HT1080 (cell line): ENCODE results near the gene PIK3R2. TPM values are rescaled to one million over a fixed set of nuclear protein-coding genes. Genes with fewer than 3 reads are reported as not detected.

Experiments
- DNase-seq: peaks from one replicate; pipeline ENCODE4 v3.0.0-alpha.2; 2015; ENCODE audit warnings: low read depth
- total RNA-seq: library from RNA; depleted of rRNA; stranded (reverse); fragments of >200 nt; shearing (Covaris generic); gene quantifications from 2 replicates; pipeline ENCODE4 v1.2.3, GENCODE V29; 2014

The PIK3R2 gene
- total RNA-seq, 1 experiment from 2014 or later = 21.1 TPM

DNA sequence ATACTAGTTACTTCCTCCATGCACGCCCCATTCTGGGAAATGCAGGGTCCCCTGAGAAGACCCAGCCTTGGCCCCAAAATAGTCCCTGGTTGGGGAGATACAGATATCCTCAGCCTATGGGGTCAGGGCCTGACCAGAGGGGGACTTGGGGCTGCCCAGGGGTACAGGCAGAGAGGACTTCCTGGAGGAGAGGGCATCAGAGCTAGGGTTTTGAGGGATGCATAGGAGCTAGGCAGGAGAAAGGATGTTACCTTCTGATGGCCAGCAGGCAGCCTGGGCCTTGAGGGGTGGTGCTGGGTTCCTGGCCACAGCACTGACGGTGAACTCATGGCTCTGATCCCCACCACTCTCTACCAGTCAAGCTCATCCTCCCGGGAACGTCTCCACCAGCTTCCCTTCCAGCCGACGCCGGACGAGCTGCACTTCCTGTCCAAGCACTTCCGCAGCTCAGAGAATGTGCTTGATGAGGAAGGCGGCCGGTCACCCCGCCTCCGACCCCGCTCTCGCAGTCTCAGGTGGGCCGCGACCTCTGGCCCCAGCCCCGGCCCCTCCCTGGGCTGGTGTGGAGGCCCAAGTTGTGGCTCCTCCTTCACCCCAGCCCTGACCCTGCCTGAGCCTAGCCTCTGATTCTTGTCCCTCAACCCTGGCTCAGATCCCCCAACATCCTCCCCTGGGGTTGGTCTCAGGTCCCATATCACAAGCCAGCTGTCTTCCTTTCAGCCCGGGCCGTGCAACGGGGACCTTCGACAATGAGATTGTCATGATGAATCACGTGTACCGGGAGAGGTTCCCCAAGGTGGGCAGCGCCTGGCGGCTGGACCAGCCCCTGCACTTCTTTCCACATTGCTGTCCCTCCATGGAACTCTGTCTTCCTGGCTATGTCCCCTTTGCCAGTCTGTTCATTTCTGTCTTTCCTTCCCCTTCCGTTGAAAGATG lies 29.8 kb upstream of the PIK3R2 start:
- no peak for DNase-seq

- no peak for DNase-seq
These were observed 29.1 kb upstream of the PIK3R2 start for GRCh38 chr19:18123819-18124218.

- no peak for DNase-seq
These were observed 26.9 kb upstream of the PIK3R2 start for GRCh38 chr19:18126097-18126496.

- DNase-seq = peak; percentile 76
These were observed 24.9 kb upstream of the PIK3R2 start for GRCh38 chr19:18128044-18128443.

DNA sequence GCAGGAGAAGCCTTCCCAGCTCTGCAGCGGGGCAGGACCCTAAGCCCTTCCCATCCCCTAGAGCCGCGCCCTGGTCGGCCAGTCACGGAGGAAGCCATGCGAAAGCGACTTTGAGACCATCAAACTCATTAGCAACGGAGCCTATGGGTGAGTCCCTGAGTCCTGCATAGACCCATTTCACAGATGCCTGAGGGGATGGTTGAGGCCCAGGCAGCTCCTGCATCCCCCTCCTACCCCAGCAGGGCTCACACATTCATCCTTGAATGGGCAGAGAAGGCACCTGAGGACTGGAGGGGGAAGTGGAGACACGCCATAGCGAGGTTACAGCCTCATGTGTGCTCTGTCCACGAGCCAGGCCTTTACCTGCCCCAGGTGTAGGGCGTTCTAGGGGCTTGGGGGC lies 24.2 kb upstream of the PIK3R2 start:
- DNase-seq = no peak

GRCh38 chr19:18130523-18131242 lies 22.3 kb upstream of the PIK3R2 start:
- DNase-seq = no peak

GRCh38 chr19:18131841-18132596 lies 20.9 kb upstream of the PIK3R2 start:
- DNase-seq = no peak

- no peak for DNase-seq
These were observed 17.0 kb upstream of the PIK3R2 start for GRCh38 chr19:18135712-18136584.

GRCh38 chr19:18137242-18137641 lies 15.7 kb upstream of the PIK3R2 start:
- no peak for DNase-seq

DNA sequence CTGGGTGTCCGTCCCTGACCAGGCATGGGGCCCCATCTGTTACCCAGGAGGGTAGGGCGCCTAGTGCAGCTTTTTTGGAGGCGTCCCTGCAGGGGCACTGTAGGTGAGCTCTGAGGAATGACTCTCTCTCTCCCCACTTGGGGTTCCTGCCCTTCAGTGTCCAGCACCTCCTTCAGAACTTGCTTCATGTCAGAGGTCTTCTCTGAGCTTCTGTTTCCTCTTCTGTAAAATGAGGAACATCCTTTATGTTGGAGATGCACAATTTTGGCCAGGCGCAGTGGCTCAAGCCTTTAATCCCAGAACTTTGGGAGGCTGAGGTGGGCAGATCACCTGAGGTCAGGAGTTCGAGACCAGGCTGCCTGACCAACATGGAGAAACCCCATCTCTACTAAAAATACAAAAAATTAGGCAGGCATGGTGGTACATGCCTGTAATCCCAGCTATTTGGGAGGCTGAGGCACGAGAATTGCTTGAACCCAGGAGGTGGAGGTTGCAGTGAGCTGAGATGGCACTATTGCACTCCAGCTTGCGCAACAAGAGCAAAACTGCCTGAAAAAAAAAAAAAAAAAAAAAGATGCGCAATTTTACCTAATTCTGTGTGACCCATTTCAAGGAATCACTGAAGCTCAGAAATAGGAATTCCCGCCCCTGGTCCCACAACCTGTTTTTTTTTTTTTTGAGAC lies 15.2 kb upstream of the PIK3R2 start:
- DNase-seq = no peak

DNA sequence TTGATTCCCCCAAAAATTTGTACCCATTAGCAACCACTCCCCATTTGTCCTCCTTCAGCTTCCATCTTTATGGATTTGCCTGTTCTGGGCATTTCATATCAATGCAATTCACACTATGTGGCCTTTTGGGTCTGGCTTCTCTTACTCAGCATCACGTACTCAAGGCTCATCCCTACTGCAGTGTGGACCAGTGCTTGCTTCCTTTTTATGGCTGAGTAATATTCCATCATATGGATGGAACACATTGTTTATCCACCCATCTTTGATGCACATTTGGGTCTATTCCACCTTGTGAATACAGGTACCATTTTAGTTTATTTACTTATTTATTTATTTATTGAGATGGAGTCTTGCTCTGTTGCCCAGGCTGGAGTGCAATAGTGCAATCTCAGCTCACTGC lies 12.5 kb upstream of the PIK3R2 start:
- DNase-seq = no peak

- DNase-seq = no peak
These were observed 11.9 kb upstream of the PIK3R2 start for GRCh38 chr19:18141031-18141430.

GRCh38 chr19:18143902-18144301 lies 9.1 kb upstream of the PIK3R2 start:
- no peak for DNase-seq

DNA sequence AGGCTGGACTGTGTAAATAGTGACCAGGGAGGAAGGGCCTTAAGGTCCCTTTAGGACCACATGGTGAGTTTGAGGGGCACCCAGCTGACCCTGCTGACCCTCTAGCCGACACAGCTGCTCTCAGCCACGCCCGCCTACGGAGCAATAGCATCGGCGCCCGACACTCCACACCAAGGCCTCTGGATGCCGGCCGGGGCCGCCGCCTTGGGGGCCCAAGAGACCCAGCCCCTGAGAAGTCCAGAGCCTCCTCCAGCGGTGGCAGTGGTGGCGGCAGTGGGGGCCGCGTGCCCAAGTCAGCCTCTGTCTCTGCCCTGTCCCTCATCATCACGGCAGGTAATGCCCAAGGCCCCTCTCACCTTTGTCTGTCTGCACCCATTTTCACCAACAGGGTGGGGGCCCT lies 8.6 kb upstream of the PIK3R2 start:
- no peak for DNase-seq

GRCh38 chr19:18144906-18145305 lies 8.1 kb upstream of the PIK3R2 start:
- no peak for DNase-seq

DNA sequence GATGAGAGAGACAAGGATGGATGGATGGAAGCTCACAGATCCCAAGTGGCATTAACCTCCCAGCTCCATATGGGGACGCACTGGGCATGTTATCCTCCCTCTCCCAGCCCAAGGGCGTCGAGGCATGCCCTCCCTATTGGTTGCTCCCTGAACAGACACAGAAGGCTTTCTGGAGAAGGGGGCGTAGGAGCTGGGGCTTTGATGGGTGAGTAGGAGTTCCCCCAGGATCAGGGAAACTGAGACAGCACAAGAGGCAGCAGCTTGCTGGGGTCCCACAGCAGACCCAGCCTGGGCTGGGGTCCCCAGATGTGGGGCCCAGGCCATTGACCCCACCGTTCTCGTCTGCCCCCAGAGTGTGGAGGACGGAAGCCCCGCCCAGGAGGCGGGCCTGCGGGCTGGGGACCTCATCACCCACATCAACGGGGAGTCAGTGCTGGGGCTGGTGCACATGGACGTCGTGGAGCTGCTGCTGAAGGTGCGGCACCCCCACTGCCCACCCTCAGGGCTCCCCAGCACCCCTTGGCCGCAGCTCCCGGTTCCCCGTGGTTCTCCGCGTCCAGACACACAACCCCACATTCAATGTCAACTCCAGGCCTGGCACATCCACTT lies 7.5 kb upstream of the PIK3R2 start:
- no peak for DNase-seq

DNA sequence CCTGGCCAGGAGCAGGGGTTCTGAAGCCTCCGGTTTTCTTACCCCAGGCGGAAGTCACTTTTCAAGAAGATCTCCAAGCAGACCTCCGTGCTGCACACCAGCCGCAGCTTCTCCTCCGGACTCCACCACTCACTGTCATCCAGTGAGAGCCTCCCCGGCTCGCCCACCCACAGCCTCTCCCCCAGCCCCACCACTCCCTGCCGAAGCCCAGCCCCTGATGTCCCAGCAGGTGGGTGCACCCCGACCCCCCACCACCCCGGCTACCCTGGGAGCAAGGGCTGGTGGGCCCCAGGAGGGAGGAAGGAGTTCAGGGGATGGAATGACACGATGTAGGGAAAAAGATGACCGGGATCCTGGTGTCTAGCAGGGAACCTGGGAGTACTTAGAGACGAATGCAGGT lies 5.6 kb upstream of the PIK3R2 start:
- no peak for DNase-seq

DNA sequence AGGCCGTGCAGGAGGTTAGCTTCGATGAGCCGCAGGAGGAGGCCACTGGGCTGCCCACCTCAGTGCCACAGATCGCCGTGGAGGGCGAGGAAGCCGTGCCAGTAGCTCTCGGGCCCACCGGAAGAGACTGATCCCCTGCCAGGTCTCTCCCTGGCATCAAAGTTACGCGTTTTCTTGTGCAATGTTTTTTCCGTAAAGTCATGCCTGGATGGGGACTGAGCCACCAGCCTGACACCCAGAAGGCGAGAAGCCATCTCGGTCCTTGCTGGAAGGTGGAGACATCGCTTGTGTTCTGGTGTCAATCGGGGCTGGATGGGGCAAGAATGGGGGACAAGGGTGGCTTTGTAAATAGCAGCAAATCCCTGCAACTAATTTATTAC lies 3.4 kb upstream of the PIK3R2 start:
- no peak for DNase-seq

- no peak for DNase-seq
These were observed 2.0 kb upstream of the PIK3R2 start for GRCh38 chr19:18150776-18151624.
